22Rv1 (cell line): ENCODE results near the gene COBL.

ENCODE experiments used
- ZFX ChIP-seq: fragments of 450-650 bp; IDR thresholded peaks from 2 replicates; pipeline ENCODE4 v1.6.1; 2017; ENCODE audit warnings: antibody characterized with exemption, borderline replicate concordance
- TF ChIP-seq, protein P1 (sequence below): fragments of 450-650 bp; IDR thresholded peaks from 2 replicates; pipeline ENCODE4 v1.5.1; 2017; ENCODE audit warnings: mild to moderate bottlenecking

DNA sequence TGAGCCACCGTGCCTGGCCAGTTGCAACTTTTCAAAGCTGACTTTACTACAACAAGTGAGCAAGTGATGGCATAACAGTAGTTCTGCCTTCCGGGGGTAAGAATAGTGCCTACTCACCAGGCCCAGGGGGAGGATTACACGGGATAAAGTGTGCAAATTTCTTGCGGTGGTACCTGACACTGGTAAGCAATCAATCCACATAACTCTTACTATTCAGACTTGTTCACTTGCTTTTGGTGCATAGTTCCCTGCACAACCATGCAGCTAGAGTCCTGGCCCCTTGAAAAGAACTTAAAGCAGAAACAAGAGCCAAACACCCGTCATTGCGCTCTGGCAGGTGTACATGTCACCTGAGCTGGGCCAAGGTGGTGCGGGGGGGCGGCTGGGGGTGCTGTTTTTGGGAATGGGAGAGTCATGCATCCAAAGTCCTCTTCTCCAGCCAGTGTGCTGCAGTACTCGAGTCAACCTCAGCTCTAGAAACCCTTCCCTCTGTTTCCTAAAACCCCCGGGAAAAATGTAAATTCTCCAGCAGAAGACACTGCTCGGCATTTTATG is 5.4 kb upstream of the COBL start:
- TF ChIP-seq, protein P1, sequence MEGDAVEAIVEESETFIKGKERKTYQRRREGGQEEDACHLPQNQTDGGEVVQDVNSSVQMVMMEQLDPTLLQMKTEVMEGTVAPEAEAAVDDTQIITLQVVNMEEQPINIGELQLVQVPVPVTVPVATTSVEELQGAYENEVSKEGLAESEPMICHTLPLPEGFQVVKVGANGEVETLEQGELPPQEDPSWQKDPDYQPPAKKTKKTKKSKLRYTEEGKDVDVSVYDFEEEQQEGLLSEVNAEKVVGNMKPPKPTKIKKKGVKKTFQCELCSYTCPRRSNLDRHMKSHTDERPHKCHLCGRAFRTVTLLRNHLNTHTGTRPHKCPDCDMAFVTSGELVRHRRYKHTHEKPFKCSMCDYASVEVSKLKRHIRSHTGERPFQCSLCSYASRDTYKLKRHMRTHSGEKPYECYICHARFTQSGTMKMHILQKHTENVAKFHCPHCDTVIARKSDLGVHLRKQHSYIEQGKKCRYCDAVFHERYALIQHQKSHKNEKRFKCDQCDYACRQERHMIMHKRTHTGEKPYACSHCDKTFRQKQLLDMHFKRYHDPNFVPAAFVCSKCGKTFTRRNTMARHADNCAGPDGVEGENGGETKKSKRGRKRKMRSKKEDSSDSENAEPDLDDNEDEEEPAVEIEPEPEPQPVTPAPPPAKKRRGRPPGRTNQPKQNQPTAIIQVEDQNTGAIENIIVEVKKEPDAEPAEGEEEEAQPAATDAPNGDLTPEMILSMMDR: no peak
- TF ChIP-seq ZFX: no peak
